ENCODE results near the gene KCNJ14.

The KCNJ14 gene

DNA sequence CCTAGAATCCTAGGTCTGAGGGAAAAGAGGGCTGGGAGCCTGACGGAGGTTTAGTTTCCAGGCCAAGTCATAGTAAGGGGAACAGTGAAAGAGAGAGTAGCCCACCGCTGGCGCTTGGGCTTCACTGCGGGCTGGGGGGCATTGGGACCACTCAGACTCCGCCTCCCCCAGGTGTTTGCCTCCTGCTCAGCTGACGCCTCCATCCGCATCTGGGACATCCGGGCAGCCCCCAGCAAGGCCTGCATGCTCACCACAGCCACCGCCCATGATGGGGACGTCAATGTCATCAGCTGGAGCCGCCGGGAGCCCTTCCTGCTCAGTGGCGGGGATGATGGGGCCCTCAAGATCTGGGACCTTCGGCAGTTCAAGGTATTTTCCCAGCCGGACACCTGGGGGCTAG lies 4.5 kb upstream of the KCNJ14 start:
- in situ Hi-C loops (cut with MboI; ENCODE audit: low pct_unique_long_range_greater_than_20kb, low sequenced_read_pairs, unreplicated experiment) = no loop called here
- DNase-seq (ENCODE audit: low spot score) = no peak
- TF ChIP-seq, protein P1, sequence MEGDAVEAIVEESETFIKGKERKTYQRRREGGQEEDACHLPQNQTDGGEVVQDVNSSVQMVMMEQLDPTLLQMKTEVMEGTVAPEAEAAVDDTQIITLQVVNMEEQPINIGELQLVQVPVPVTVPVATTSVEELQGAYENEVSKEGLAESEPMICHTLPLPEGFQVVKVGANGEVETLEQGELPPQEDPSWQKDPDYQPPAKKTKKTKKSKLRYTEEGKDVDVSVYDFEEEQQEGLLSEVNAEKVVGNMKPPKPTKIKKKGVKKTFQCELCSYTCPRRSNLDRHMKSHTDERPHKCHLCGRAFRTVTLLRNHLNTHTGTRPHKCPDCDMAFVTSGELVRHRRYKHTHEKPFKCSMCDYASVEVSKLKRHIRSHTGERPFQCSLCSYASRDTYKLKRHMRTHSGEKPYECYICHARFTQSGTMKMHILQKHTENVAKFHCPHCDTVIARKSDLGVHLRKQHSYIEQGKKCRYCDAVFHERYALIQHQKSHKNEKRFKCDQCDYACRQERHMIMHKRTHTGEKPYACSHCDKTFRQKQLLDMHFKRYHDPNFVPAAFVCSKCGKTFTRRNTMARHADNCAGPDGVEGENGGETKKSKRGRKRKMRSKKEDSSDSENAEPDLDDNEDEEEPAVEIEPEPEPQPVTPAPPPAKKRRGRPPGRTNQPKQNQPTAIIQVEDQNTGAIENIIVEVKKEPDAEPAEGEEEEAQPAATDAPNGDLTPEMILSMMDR (IDR thresholded peaks at IDR 0.05; ENCODE audit: extremely low read depth, insufficient read depth, missing control alignments) = no peak

- in situ Hi-C loops (cut with MboI; ENCODE audit: low pct_unique_long_range_greater_than_20kb, low sequenced_read_pairs, unreplicated experiment) = no loop called here
- no peak for DNase-seq (ENCODE audit: low spot score)
- TF ChIP-seq, protein P1 (IDR thresholded peaks at IDR 0.05; ENCODE audit: extremely low read depth, insufficient read depth, missing control alignments) = no peak
These were observed 3.8 kb upstream of the KCNJ14 start for GRCh38 chr19:48451624-48452023.

DNA sequence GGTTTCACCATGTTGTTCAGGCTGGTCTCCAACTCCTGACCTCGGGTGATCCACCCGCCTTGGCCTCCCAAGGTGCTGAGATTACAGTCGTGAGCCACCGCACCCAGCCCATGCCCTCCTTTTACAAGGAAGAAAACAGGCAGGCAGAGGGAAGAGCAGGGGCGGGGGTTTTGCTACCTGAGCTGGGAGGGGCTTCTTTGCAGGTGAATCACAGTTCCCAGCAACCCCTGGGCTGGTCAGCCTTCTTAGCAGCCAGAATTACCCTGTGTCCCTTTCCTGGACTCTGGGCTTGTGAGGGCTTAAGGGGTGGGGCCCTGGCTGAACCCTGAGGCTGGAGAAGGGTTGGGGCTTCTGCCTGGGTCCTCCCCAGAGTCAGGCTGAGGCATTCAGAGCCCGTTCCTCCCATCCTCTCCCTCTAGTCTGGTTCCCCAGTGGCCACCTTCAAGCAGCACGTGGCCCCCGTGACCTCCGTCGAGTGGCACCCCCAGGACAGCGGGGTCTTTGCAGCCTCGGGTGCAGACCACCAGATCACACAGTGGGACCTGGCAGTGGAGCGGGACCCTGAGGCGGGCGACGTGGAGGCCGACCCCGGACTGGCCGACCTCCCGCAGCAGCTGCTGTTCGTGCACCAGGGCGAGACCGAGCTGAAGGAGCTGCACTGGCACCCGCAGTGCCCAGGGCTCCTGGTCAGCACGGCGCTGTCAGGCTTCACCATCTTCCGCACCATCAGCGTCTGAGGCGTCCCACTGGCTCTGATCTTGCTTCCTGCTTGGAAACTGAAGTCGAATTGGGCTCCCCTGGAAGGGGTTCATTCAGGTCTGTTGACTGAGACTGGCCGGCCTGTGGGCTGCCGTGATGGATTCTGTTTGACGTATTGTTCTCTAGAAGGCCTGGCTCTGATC lies 2.8 kb upstream of the KCNJ14 start:
- in situ Hi-C loops (cut with MboI; ENCODE audit: low pct_unique_long_range_greater_than_20kb, low sequenced_read_pairs, unreplicated experiment) = no loop called here
- no peak for DNase-seq (ENCODE audit: low spot score)
- TF ChIP-seq, protein P1 (IDR thresholded peaks at IDR 0.05; ENCODE audit: extremely low read depth, insufficient read depth, missing control alignments) = no peak

DNA sequence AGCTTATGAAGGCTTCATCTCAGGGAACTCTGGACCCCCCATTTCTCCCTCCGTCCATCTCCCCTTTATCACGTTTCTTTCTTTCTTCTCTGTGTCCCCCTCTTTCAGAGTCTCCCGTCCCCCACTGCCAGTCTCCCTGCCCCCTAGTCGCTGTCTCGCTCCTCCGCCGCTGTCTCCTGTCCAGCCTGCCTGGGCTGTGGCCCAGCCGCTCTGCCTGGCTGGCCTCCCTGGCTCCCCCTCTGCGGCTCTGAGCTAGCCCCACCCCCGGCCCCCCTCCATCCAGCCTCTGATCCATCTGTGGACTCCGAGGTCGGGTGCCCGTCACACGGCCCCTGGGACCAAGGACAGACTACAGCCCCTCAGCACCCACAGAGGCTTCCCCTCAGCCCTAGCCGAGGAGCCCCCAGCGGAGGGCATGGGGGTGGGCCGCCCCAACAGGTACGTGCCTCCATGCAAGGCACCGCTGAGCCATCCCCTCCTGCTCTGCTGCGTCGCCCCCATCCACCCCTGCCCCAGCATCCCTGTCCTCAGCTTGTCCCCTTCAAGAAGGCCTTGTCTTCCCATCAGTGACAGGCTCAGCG lies 1.1 kb upstream of the KCNJ14 start:
- no peak for DNase-seq (ENCODE audit: low spot score)
- in situ Hi-C loops (cut with MboI; ENCODE audit: low pct_unique_long_range_greater_than_20kb, low sequenced_read_pairs, unreplicated experiment) = no loop called here
- TF ChIP-seq, protein P1 (IDR thresholded peaks at IDR 0.05; ENCODE audit: extremely low read depth, insufficient read depth, missing control alignments) = no peak

DNA sequence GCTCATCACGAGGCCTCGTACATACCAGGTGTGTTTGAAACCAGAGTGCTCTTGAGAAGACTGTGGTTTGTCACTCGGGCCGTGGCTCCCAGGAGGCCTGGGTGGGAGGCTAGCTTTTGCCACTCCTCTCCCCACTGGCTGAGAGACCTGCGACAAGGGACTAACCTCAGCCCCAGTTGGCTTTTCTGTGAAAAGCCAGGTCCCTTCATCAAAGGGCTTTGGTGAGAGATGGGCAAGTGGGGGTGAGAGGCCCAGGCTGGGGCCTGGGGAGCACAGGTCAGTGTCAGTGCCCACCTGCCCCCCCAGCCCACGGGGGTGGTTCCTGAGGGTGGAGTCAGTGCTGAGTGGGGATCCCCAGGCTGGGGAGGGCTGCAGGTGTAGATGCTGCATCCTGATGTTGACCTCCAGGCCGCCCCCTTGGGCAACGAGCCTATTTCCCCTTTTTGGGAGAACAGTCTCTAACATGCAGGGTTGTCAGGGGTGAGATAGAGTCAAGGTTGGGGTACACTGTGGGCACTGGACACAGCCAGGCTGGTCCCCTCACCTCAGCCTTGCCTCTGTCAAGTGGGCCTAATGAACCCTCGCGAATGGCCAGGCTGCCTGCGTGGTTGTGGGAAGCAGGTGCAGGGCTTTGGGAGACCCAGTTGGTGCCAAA lies 661 bp downstream of the KCNJ14 start:
- in situ Hi-C loops (cut with MboI; ENCODE audit: low pct_unique_long_range_greater_than_20kb, low sequenced_read_pairs, unreplicated experiment) = no loop called here
- TF ChIP-seq, protein P1 (IDR thresholded peaks at IDR 0.05; ENCODE audit: extremely low read depth, insufficient read depth, missing control alignments) = no peak
- no peak for DNase-seq (ENCODE audit: low spot score)

GRCh38 chr19:48456864-48457263 lies 1.5 kb downstream of the KCNJ14 start:
- TF ChIP-seq, protein P1 (IDR thresholded peaks at IDR 0.05; ENCODE audit: extremely low read depth, insufficient read depth, missing control alignments) = no peak
- in situ Hi-C loops (cut with MboI; ENCODE audit: low pct_unique_long_range_greater_than_20kb, low sequenced_read_pairs, unreplicated experiment) = no loop called here
- DNase-seq (ENCODE audit: low spot score) = no peak
